Measurements from ENCODE around the gene CWC27. TPM values are rescaled to one million over a fixed set of nuclear protein-coding genes. Genes with fewer than 3 reads are reported as not detected.

Gene CWC27
- total and polyA plus RNA-seq, 9 of the 15 experiments (the other 6 are each of a cell fraction or from before 2014, with no cell fraction given), result 19.7 to 49.3 (median 38.3) TPM

- no peak for TF ChIP-seq PRDM10 (IDR thresholded peaks at IDR 0.05; ENCODE audit: partially characterized antibody)
- TF ChIP-seq HDAC2 (IDR thresholded peaks at IDR 0.05), result no peak
- TF ChIP-seq ZNF12 (CRISPR knock-in tag; IDR thresholded peaks at IDR 0.05), result no peak
- TF ChIP-seq CUX1 (CRISPR knock-in tag; IDR thresholded peaks at IDR 0.05), result no peak
- no peak for TF ChIP-seq USF1 (CRISPR knock-in tag; IDR thresholded peaks at IDR 0.05)
- no peak for TF ChIP-seq MGA (IDR thresholded peaks at IDR 0.05)
These were observed 200.8 kb downstream of the CWC27 start (continued) for GRCh38 chr5:64969578-64969977.

All from K562 (cell line).